Epithelial cell of proximal tubule (primary cell): ENCODE measurements around the gene ACAA2. TPM values are rescaled to one million over a fixed set of nuclear protein-coding genes. Genes with fewer than 3 reads are reported as not detected.

Experiments used
- DNase-seq: peaks from one replicate; pipeline ENCODE4 v3.0.0-alpha.2; 2011; ENCODE audit warnings: low read depth
- H3K4me3 ChIP-seq: 2 replicates; pipeline ENCODE4 v1.5.1; 2011; ENCODE audit warnings: low read depth, mild to moderate bottlenecking, low read length
- CTCF ChIP-seq: conservative IDR thresholded peaks from 2 replicates; pipeline ENCODE4 v1.5.1; 2012; ENCODE audit warnings: low read depth, mild to moderate bottlenecking, low read length
- total RNA-seq: library from RNA; depleted of rRNA; stranded (reverse); fragments of >200 nt; gene quantifications from 2 replicates; pipeline ENCODE4 v1.2.3, GENCODE V29; 2015

ACAA2 gene
- total RNA-seq, 1 donor from 2014 or later = 92.3 TPM

- TF ChIP-seq CTCF = no peak
- no peak for DNase-seq
- H3K4me3 ChIP-seq = no peak overlapping the region
These were observed 63.8 kb downstream of the ACAA2 start for GRCh38 chr18:49749563-49749962.

- no peak for TF ChIP-seq CTCF
- no peak for DNase-seq
- no peak overlapping the region for H3K4me3 ChIP-seq
These were observed 65.5 kb downstream of the ACAA2 start for GRCh38 chr18:49747876-49748275.

GRCh38 chr18:49745045-49746014, 68.0 kb downstream of the ACAA2 start:
- DNase-seq = no peak
- H3K4me3 ChIP-seq = no peak overlapping the region
- no peak for TF ChIP-seq CTCF

- no peak for TF ChIP-seq CTCF
- no peak for DNase-seq
- H3K4me3 ChIP-seq = no peak overlapping the region
These were observed 68.8 kb downstream of the ACAA2 start for GRCh38 chr18:49744376-49745008.

GRCh38 chr18:49743117-49743567, 70.2 kb downstream of the ACAA2 start:
- TF ChIP-seq CTCF = no peak
- no peak for DNase-seq
- no peak overlapping the region for H3K4me3 ChIP-seq

GRCh38 chr18:49742316-49743116, 70.8 kb downstream of the ACAA2 start:
- TF ChIP-seq CTCF = no peak
- DNase-seq = no peak
- H3K4me3 ChIP-seq = no peak overlapping the region
